GM21367 (cell line): ENCODE data around the gene CRYL1.

Experiments
- ATAC-seq: cut with Tn5 transposase; IDR thresholded peaks from one replicate; pipeline ENCODE4 v1.9.1; 2021; ENCODE audit not compliant: unreplicated experiment

CRYL1 gene

GRCh38 chr13:20534038-20534608, 8.5 kb upstream of the CRYL1 start:
- ATAC-seq, result no peak

GRCh38 chr13:20528452-20528851, 2.8 kb upstream of the CRYL1 start:
- ATAC-seq, result no peak

- ATAC-seq, result no peak
Observed at GRCh38 chr13:20526664-20527063, 1.0 kb upstream of the CRYL1 start.

- ATAC-seq, result peak; percentile 10
Observed at GRCh38 chr13:20525144-20525600, 485 bp downstream of the CRYL1 start.

GRCh38 chr13:20521364-20522115, 4.1 kb downstream of the CRYL1 start:
- no peak for ATAC-seq

GRCh38 chr13:20519875-20520274, 5.8 kb downstream of the CRYL1 start:
- no peak for ATAC-seq

- no peak for ATAC-seq
Observed at GRCh38 chr13:20518660-20519100, 7.0 kb downstream of the CRYL1 start.

- ATAC-seq, result no peak
Observed at GRCh38 chr13:20514866-20515265, 10.8 kb downstream of the CRYL1 start.

- ATAC-seq, result no peak
Observed at GRCh38 chr13:20513466-20513995, 12.1 kb downstream of the CRYL1 start.

- ATAC-seq, result no peak
Observed at GRCh38 chr13:20512042-20512683, 13.5 kb downstream of the CRYL1 start.

GRCh38 chr13:20506696-20507095, 19.0 kb downstream of the CRYL1 start:
- ATAC-seq, result no peak

- ATAC-seq, result no peak
Observed at GRCh38 chr13:20505405-20506366, 20.0 kb downstream of the CRYL1 start.

- no peak for ATAC-seq
Observed at GRCh38 chr13:20503088-20504083, 22.3 kb downstream of the CRYL1 start.

- ATAC-seq, result no peak
Observed at GRCh38 chr13:20501592-20501991, 24.1 kb downstream of the CRYL1 start.

- ATAC-seq, result no peak
Observed at GRCh38 chr13:20501120-20501519, 24.5 kb downstream of the CRYL1 start.

- no peak for ATAC-seq
Observed at GRCh38 chr13:20499986-20500385, 25.7 kb downstream of the CRYL1 start.

GRCh38 chr13:20498659-20499058, 27.0 kb downstream of the CRYL1 start:
- ATAC-seq, result no peak

- ATAC-seq, result no peak
Observed at GRCh38 chr13:20498129-20498528, 27.5 kb downstream of the CRYL1 start.

- no peak for ATAC-seq
Observed at GRCh38 chr13:20497006-20497775, 28.5 kb downstream of the CRYL1 start.
